Esophagus squamous epithelium (tissue), 4 donors: ENCODE measurements around the gene ACTR5.
A peak's percentile ranks its signal among the peaks of the same experiment; 100 is the strongest.

Source experiments
- CTCF ChIP-seq, 6 experiments: fragments of 450-650 bp in 4 of 6; fragments of 200-600 bp in 2 of 6; sonication (generic) in 2 of 6; IDR thresholded peaks; one replicate each; pipeline ENCODE4 v1.5.1; 2016 to 2019; ENCODE audit warnings: antibody characterized with exemption in 6 of 6, mild to moderate bottlenecking in 4 of 6, moderate library complexity in 4 of 6
- POLR2A ChIP-seq, 4 donors: fragments of 450-650 bp; IDR thresholded peaks; one replicate each; pipeline ENCODE4 v1.6.1; 2017; ENCODE audit warnings: antibody characterized with exemption in 4 of 4, mild to moderate bottlenecking in 4 of 4, moderate library complexity in 3 of 4

- peak; percentile 38 to 72 (median 52) for TF ChIP-seq CTCF (IDR thresholded peaks at IDR 0.05)
- no peak for TF ChIP-seq POLR2A (IDR thresholded peaks at IDR 0.05)
Measured at GRCh38 chr20:38751360-38751976, 3.2 kb downstream of the ACTR5 start.
